SU-DHL-6 (cell line): ENCODE results near the gene NMNAT2.

Experiments
- H2AFZ ChIP-seq: fragments of 200-600 bp; sonication (generic); 2 replicates; pipeline ENCODE4 v1.6.1; 2014; ENCODE audit warnings: low read depth, mild to moderate bottlenecking, moderate library complexity, mixed read lengths, antibody characterized with exemption, low read length; ENCODE audit not compliant: severe bottlenecking
- H3F3A ChIP-seq: fragments of 200-600 bp; shearing (Covaris generic); 2 replicates; pipeline ENCODE4 v1.6.0; 2016; ENCODE audit warnings: antibody characterized with exemption, mild to moderate bottlenecking; ENCODE audit not compliant: insufficient read depth
- H3K27ac ChIP-seq: fragments of 200-600 bp; sonication (generic); 2 replicates; pipeline ENCODE4 v1.5.1; 2016; ENCODE audit warnings: low read depth, mild to moderate bottlenecking, low read length, moderate library complexity, mixed read lengths
- H3K27me3 ChIP-seq: fragments of 200-600 bp; sonication (generic), shearing (Covaris generic); 2 replicates; pipeline ENCODE4 v1.6.0; 2014; ENCODE audit warnings: mild to moderate bottlenecking, low read length
- H3K36me3 ChIP-seq: fragments of 200-600 bp; sonication (generic); 2 replicates; pipeline ENCODE4 v1.6.1; 2014; ENCODE audit warnings: mild to moderate bottlenecking, low read length, mixed read lengths
- H3K4me2 ChIP-seq: fragments of 300-600, 200-600 bp; shearing (Covaris generic), sonication (generic); 2 replicates; pipeline ENCODE4 v1.6.0; 2014; ENCODE audit warnings: low read length, low read depth, mild to moderate bottlenecking; ENCODE audit not compliant: poor library complexity, severe bottlenecking
- H3K4me3 ChIP-seq: fragments of 200-600 bp; sonication (generic); 2 replicates; pipeline ENCODE4 v1.5.1; 2014; ENCODE audit warnings: antibody characterized with exemption, low read length, mild to moderate bottlenecking, mixed read lengths; ENCODE audit not compliant: insufficient read depth, poor library complexity, severe bottlenecking
- H3K79me2 ChIP-seq: fragments of 200-600 bp; sonication (generic); 2 replicates; pipeline ENCODE4 v1.6.1; 2014; ENCODE audit warnings: mild to moderate bottlenecking, low read length, moderate library complexity; ENCODE audit not compliant: insufficient read depth
- H3K9ac ChIP-seq: fragments of 200-600 bp; sonication (generic); 2 replicates; pipeline ENCODE4 v1.7.0; 2014; ENCODE audit warnings: mild to moderate bottlenecking, low read length
- H3K9me2 ChIP-seq: fragments of 200-600 bp; sonication (generic); replicated peaks from 2 replicates; pipeline ENCODE4 v1.6.1; 2014; ENCODE audit warnings: low read length; ENCODE audit not compliant: insufficient read depth
- H3K9me3 ChIP-seq: fragments of 200-600 bp; sonication (generic); 2 replicates; pipeline ENCODE4 v1.6.1; 2014; ENCODE audit warnings: low read length, mixed read lengths; ENCODE audit not compliant: insufficient read depth
- H4K20me1 ChIP-seq: fragments of 200-600 bp; sonication (generic); 2 replicates; pipeline ENCODE4 v1.6.1; 2014; ENCODE audit warnings: low read depth, mild to moderate bottlenecking, antibody characterized with exemption, low read length, moderate library complexity, mixed read lengths
- CTCF ChIP-seq: fragments of 200-600 bp; sonication (generic); IDR thresholded peaks from one replicate; pipeline ENCODE4 v1.5.1; 2017; ENCODE audit warnings: antibody characterized with exemption, mild to moderate bottlenecking, low read length, moderate library complexity; ENCODE audit not compliant: insufficient read depth, poor library complexity, severe bottlenecking
- EZH2phosphoT487 ChIP-seq: fragments of 200-600 bp; sonication (generic), shearing (Covaris generic); conservative IDR thresholded peaks from 2 replicates; pipeline ENCODE4 v1.6.1; 2018; ENCODE audit warnings: mild to moderate bottlenecking, antibody characterized with exemption, low read length, moderate library complexity, mixed read lengths

NMNAT2 gene

GRCh38 chr1:183374825-183375224 lies 43.4 kb downstream of the NMNAT2 start:
- Histone ChIP-seq H3K4me2 (no peak overlapping the region), H4K20me1 (no peaks in the 10 kb centered on the region), H3K4me3 (no peak overlapping the region), H3K79me2 (no peaks in the 10 kb centered on the region), H3K27me3 (no peaks in the 10 kb centered on the region), H3K9me2 (no peaks in the 10 kb centered on the region), H3K36me3 (no peaks in the 10 kb centered on the region), H2AFZ (no peak overlapping the region), H3F3A (no peaks in the 10 kb centered on the region), H3K9ac (no peak overlapping the region), H3K9me3 (no peaks in the 10 kb centered on the region), H3K27ac (no peak overlapping the region)
- no peak for TF ChIP-seq CTCF

DNA sequence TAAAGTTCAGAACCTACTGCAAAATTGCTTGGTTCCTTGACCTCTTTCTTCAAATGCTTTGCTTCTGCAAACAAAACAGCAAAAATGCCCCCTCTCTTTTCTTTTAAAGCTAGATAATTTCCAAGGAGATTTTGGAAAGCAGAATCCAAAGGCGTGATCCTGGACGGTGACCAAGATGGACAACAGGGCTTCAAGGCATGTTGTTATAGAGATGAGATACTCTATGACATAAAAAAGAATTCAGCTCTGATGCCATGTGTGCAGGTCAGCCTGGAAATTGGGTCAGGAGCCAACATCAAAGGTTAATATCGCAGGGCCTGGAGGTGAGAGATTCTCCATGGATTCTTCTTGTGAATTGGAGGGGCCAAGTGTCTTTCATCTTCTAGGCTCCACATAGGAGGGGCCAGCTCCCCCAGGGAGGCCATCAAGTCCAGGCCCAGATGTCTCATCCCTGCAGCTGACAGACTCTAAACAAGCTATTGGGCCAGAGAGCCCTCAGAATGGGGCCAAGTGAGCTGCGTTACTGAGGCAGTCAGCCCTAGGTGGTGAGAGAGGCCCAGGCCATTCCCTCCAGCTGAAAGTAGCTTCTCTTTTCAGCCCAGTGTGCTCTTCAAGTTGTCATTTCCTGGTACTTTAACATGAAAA lies 45.5 kb downstream of the NMNAT2 start:
- Histone ChIP-seq H3K9ac (no peak overlapping the region), H4K20me1 (no peaks in the 10 kb centered on the region), H3K9me2 (no peaks in the 10 kb centered on the region), H2AFZ (no peak overlapping the region), H3K36me3 (no peaks in the 10 kb centered on the region), H3K79me2 (no peaks in the 10 kb centered on the region), H3K9me3 (no peaks in the 10 kb centered on the region), H3K4me2 (no peak overlapping the region), H3K27ac (no peak overlapping the region), H3K4me3 (no peak overlapping the region), H3K27me3 (no peaks in the 10 kb centered on the region), H3F3A (no peaks in the 10 kb centered on the region)
- TF ChIP-seq EZH2phosphoT487, result no peak
- TF ChIP-seq CTCF, result no peak

DNA sequence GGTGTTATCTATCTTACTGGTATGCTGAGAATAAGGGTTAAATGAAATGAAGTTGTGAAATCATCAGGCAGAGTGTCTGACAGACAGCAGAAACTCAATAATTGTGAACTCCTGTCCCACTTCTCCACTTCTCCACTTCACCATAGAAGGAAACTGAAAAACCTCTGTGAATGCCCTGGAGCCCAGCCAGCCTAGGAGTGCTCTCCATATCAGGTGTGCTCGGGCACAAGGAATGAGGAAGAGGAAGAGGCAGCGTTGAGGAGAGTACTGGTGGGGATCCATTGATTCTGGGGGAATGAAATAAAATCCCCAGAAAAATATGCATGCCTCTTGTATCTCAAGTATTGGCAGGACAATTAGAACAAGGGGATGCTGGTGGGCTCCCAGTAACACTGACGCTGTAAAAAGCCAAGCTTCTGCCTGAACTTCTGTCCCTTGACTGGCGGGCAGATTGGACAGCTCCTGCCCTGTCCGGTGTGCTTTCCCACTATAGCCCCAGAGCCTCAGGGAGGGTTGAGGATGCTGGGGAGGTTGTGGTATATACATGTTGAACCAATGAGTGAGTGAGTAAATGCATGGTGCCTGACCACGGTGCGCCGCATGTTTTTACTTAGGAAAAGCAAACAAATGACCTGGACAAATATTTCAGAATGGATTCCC lies 47.7 kb downstream of the NMNAT2 start:
- no peak overlapping the region for H3K4me2 ChIP-seq
- no peak overlapping the region for H2AFZ ChIP-seq
- H3K9me3 ChIP-seq, result no peaks in the 10 kb centered on the region
- no peak overlapping the region for H3K4me3 ChIP-seq
- no peaks in the 10 kb centered on the region for H3K9me2 ChIP-seq
- no peaks in the 10 kb centered on the region for H3K36me3 ChIP-seq
- H3K9ac ChIP-seq, result no peak overlapping the region
- TF ChIP-seq EZH2phosphoT487 (no peak), CTCF (no peak)
- H3F3A ChIP-seq, result no peaks in the 10 kb centered on the region
- H4K20me1 ChIP-seq, result no peaks in the 10 kb centered on the region
- no peaks in the 10 kb centered on the region for H3K27me3 ChIP-seq
- no peaks in the 10 kb centered on the region for H3K79me2 ChIP-seq
- H3K27ac ChIP-seq, result no peak overlapping the region
